GM23248 (cell line): ENCODE results near the gene TRIM2. TPM values are rescaled to one million over a fixed set of nuclear protein-coding genes. Genes with fewer than 3 reads are reported as not detected.

ENCODE experiments used
- DNase-seq: peaks from one replicate; pipeline ENCODE4 v3.0.0-alpha.2; 2015
- H2AFZ ChIP-seq: fragments of 200-600 bp; sonication (generic); 2 replicates; pipeline ENCODE4 v1.6.1; 2016; ENCODE audit warnings: antibody characterized with exemption
- H3F3A ChIP-seq: fragments of 200-600 bp; sonication (generic); 2 replicates; pipeline ENCODE4 v1.6.1; 2016; ENCODE audit warnings: mild to moderate bottlenecking, antibody characterized with exemption, mixed run types; ENCODE audit not compliant: insufficient read depth
- H3K27ac ChIP-seq: fragments of 200-600 bp; sonication (generic); 2 replicates; pipeline ENCODE4 v1.5.1; 2016; ENCODE audit warnings: mild to moderate bottlenecking
- H3K27me3 ChIP-seq: fragments of 200-600 bp; sonication (generic); replicated peaks from 2 replicates; pipeline ENCODE4 v1.6.1; 2016; ENCODE audit warnings: mild to moderate bottlenecking; ENCODE audit not compliant: insufficient read depth
- H3K36me3 ChIP-seq: fragments of 200-600 bp; sonication (generic); 2 replicates; pipeline ENCODE4 v1.6.1; 2016; ENCODE audit warnings: low read depth, mild to moderate bottlenecking
- H3K4me1 ChIP-seq: fragments of 200-600 bp; sonication (generic); 2 replicates; pipeline ENCODE4 v1.6.1; 2016; ENCODE audit warnings: mild to moderate bottlenecking; ENCODE audit not compliant: insufficient read depth
- H3K4me2 ChIP-seq: fragments of 200-600 bp; sonication (generic); one replicate; pipeline ENCODE4 v1.6.1; 2016; ENCODE audit warnings: mild to moderate bottlenecking; ENCODE audit not compliant: unreplicated experiment
- H3K4me3 ChIP-seq: fragments of 200-600 bp; sonication (generic); 2 replicates; pipeline ENCODE4 v1.5.1; 2016; ENCODE audit warnings: mild to moderate bottlenecking
- H3K79me2 ChIP-seq: fragments of 200-600 bp; sonication (generic); 2 replicates; pipeline ENCODE4 v1.6.1; 2016; ENCODE audit warnings: mild to moderate bottlenecking; ENCODE audit not compliant: insufficient read depth
- H3K9ac ChIP-seq: fragments of 200-600 bp; sonication (generic); 2 replicates; pipeline ENCODE4 v1.6.1; 2016; ENCODE audit warnings: mild to moderate bottlenecking
- H3K9me2 ChIP-seq: fragments of 200-600 bp; sonication (generic); 2 replicates; pipeline ENCODE4 v1.6.1; 2016; ENCODE audit warnings: mixed run types, mild to moderate bottlenecking, moderate library complexity; ENCODE audit not compliant: insufficient read depth
- H3K9me3 ChIP-seq: fragments of 200-600 bp; sonication (generic); one replicate; pipeline ENCODE4 v1.6.1; 2017; ENCODE audit warnings: low read depth
- H4K20me1 ChIP-seq: fragments of 200-600 bp; sonication (generic); 2 replicates; pipeline ENCODE4 v1.6.0; 2016; ENCODE audit not compliant: insufficient read depth
- EZH2 ChIP-seq: fragments of 200-600 bp; sonication (generic); IDR thresholded peaks from 2 replicates; pipeline ENCODE4 v1.6.1; 2018; ENCODE audit warnings: antibody characterized with exemption, mild to moderate bottlenecking; ENCODE audit not compliant: insufficient read depth, poor library complexity, severe bottlenecking
- EZH2phosphoT487 ChIP-seq: fragments of 200-600 bp; sonication (generic); IDR thresholded peaks from 2 replicates; pipeline ENCODE4 v1.6.1; 2018; ENCODE audit warnings: antibody characterized with exemption, moderate library complexity, mild to moderate bottlenecking, low read depth; ENCODE audit not compliant: insufficient read depth
- WGBS, 2 experiments: methylation state at CpG; one replicate each; pipeline ENCODE4 v1.1.6; 2015 to 2017; ENCODE audit warnings: low lambda C conversion rate in 2 of 2, low coverage in 1 of 2; ENCODE audit errors: missing lambda C conversion rate in 2 of 2; 5-methylcytosine and 5-hydroxymethylcytosine counted together
- in situ Hi-C: fragments of 300-500 bp; cut with MboI; formaldehyde crosslinking; loops from 2 replicates; pipeline ENCODE4 v1.15.0; 2020
- polyA plus RNA-seq: library from polyadenylated mRNA; unstranded; fragments of >200 nt; fragmentation: Nextera tagmentation; extraction: Ambion mirVana; gene quantifications from 2 replicates; pipeline ENCODE4 v1.2.1, GENCODE V29; 2016
- total RNA-seq: library from RNA; depleted of rRNA; stranded (reverse); fragments of >200 nt; shearing (Covaris generic); gene quantifications from 2 replicates; pipeline ENCODE4 v1.2.3, GENCODE V29; 2014

Gene TRIM2
- total and polyA plus RNA-seq, 2 experiments from 2014 or later = 12.3 to 26.4 TPM

DNA sequence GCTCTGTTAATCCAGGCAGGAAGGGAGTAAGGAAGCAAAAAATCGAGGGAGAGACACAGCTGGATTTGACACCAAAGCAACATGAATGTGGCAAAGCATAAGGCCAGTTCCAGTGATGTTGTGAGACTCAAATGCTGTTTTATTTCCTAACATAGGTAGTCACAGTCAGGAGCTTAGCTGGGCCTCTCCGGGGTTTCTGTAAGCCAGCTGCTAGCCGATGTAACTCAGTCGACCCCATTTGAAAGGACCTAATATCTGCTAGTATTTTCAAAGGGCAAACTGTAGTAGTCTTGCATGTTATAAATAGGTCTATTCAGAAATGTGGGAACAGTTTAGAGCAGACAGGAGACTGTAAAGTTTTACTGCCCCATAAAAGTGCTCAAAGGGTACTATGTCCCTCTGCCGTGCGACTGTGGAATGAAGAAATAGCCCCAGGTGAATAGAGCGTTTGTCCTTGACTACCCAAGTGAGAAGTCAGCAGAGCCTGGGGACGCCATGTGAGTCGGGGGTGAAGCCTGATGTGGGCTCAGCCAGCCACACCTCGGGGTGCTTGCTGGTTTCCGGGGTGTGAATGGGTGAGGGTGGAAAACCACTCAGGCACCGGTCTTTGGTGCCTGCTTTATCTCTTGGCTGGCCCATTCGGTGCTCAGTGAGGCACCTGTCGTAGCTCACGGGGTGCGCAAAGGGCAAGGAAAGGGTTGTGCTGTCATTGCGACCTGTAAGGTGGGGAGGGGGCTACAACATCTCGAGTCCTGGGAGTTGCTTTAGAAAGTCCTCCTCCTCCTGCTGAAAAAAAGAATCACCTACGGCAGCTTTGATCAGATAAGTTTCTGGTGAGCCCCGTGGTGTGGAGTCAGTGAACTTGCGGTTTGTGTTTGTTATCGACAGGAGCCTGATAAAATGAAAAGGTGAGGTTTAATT lies 745 bp downstream of the TRIM2 start:
- Histone ChIP-seq H3K4me3 (no peak overlapping the region), H3K4me2 (peak overlapping the region; percentile 63), H3K79me2 (no peaks in the 10 kb centered on the region), H3F3A (no peaks in the 10 kb centered on the region), H3K9me2 (no peaks in the 10 kb centered on the region), H3K27ac (no peak overlapping the region), H2AFZ (peak overlapping the region; percentile 76), H3K9me3 (no peaks in the 10 kb centered on the region), H3K36me3 (no peaks in the 10 kb centered on the region), H4K20me1 (no peaks in the 10 kb centered on the region), H3K4me1 (no peaks in the 10 kb centered on the region; the same call in 1 of the 2 replicates), H3K9ac (no peak overlapping the region), H3K27me3 (no peaks in the 10 kb centered on the region)
- in situ Hi-C loops = no loop called here
- WGBS, 2 experiments = 58% methylated on average over 22 of the region's 22 CpGs
- no peak for TF ChIP-seq EZH2
- no peak for TF ChIP-seq EZH2phosphoT487
- no peak for DNase-seq

DNA sequence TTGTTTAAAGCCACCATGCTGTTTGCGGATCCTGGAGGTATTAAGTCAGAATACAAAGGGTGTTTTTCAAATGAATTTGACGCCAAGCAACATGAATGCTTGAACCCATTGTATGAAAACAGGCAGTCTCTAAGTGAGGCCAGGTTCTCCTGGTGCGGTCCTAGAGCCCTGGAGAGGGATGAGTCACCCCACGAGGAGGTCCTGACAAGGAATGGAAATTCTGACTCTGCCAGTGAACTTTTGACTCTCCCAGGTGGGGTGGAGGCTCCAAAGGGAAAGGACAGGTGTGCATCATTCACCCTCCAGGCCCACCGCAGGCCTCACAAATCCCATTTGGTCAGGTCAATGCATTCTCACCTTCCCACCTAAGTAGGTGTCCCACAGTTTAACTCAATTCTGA lies 1.5 kb downstream of the TRIM2 start:
- H3K4me3 ChIP-seq = no peak overlapping the region
- in situ Hi-C loops = no loop called here
- H3F3A ChIP-seq = no peaks in the 10 kb centered on the region
- H3K9me2 ChIP-seq = no peaks in the 10 kb centered on the region
- peak; percentile 39 for DNase-seq
- H3K9me3 ChIP-seq = no peaks in the 10 kb centered on the region
- no peak overlapping the region for H2AFZ ChIP-seq
- no peaks in the 10 kb centered on the region for H3K79me2 ChIP-seq
- 78% methylated on average over 5 of the region's 5 CpGs for WGBS, 2 experiments
- no peak for TF ChIP-seq EZH2phosphoT487
- TF ChIP-seq EZH2 = no peak
- no peaks in the 10 kb centered on the region for H3K27me3 ChIP-seq
- no peak overlapping the region for H3K4me2 ChIP-seq
- no peak overlapping the region for H3K27ac ChIP-seq
- H3K36me3 ChIP-seq = no peaks in the 10 kb centered on the region
- no peaks in the 10 kb centered on the region; the same call in 1 of the 2 replicates for H3K4me1 ChIP-seq
- H4K20me1 ChIP-seq = no peaks in the 10 kb centered on the region
- H3K9ac ChIP-seq = no peak overlapping the region

DNA sequence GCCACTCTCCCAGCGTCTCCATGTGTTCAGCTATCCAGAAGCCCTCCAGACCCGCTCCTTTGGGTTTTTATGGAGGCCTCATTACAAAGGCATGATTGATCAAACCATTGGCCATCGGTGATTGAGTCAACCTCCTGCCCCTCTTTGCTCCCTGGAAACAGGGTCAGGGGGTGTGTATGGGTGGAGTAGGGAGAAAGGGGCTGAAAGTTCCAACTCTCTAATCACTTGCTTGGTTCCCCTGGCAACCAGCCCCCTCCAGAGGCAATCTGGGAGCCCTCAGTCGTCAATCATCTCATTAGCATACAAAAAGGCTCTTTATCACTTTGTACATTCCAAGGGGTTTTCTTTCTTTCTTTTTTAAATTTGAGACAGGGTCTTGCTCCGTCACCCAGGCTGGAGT lies 2.3 kb downstream of the TRIM2 start:
- Histone ChIP-seq H3K9ac (no peak overlapping the region), H3K36me3 (no peaks in the 10 kb centered on the region), H3K79me2 (no peaks in the 10 kb centered on the region), H2AFZ (no peak overlapping the region), H3K9me2 (no peaks in the 10 kb centered on the region), H3K4me2 (no peak overlapping the region), H3F3A (no peaks in the 10 kb centered on the region), H3K27ac (no peak overlapping the region), H3K27me3 (no peaks in the 10 kb centered on the region), H4K20me1 (no peaks in the 10 kb centered on the region), H3K9me3 (no peaks in the 10 kb centered on the region), H3K4me1 (no peaks in the 10 kb centered on the region; the same call in 1 of the 2 replicates), H3K4me3 (no peak overlapping the region)
- in situ Hi-C loops = no loop called here
- DNase-seq = no peak
- 71 to 78% methylated on average over 5 of the region's 5 CpGs for WGBS, 2 experiments
- TF ChIP-seq EZH2 (no peak), EZH2phosphoT487 (no peak)

GRCh38 chr4:153207027-153207426 lies 2.8 kb downstream of the TRIM2 start:
- Histone ChIP-seq H3F3A (peaks cover 3% of the 10 kb centered on the region), H4K20me1 (no peaks in the 10 kb centered on the region), H2AFZ (no peak overlapping the region), H3K9ac (no peak overlapping the region), H3K9me3 (no peaks in the 10 kb centered on the region), H3K4me2 (no peak overlapping the region), H3K27me3 (no peaks in the 10 kb centered on the region), H3K79me2 (no peaks in the 10 kb centered on the region), H3K4me1 (no peaks in the 10 kb centered on the region; the same call in 1 of the 2 replicates), H3K9me2 (no peaks in the 10 kb centered on the region), H3K27ac (no peak overlapping the region), H3K36me3 (no peaks in the 10 kb centered on the region), H3K4me3 (no peak overlapping the region)
- TF ChIP-seq EZH2 (no peak), EZH2phosphoT487 (no peak)
- 78 to 82% methylated on average over 8 of the region's 8 CpGs for WGBS, 2 experiments
- in situ Hi-C loops = no loop called here
- no peak for DNase-seq
